ENCODE data around the gene APBB2. TPM values are rescaled to one million over a fixed set of nuclear protein-coding genes. Genes with fewer than 3 reads are reported as not detected.

Gene APBB2
- total and polyA plus RNA-seq, 3 donors from 2014 or later: 19.7 to 77.9 (median 59.8) TPM

- no peak for DNase-seq
- Histone ChIP-seq H3K36me3 (ENCODE audit: low read depth, missing control alignments) (no peaks in the 10 kb centered on the region), H3K27me3 (no peaks in the 10 kb centered on the region), H3K27ac (no peak overlapping the region), H3K4me1 (peaks cover 5% of the 10 kb centered on the region), H3K9me3 (no peaks in the 10 kb centered on the region), H3K4me3 (no peak overlapping the region)
- no peak for TF ChIP-seq CTCF (IDR thresholded peaks at IDR 0.05)
- WGBS, 2 donors: 52 to 70% methylated on average over 2 of the region's 2 CpGs
- intact Hi-C loops (cut with DNase I; ENCODE audit: low total_unique reads): no loop called here
Observed at GRCh38 chr4:41134581-41134980, 79.8 kb downstream of the APBB2 start.

GRCh38 chr4:41133454-41134018, 80.8 kb downstream of the APBB2 start:
- H3K36me3 ChIP-seq (ENCODE audit: low read depth, missing control alignments): no peaks in the 10 kb centered on the region
- H3K27ac ChIP-seq: no peak overlapping the region
- H3K27me3 ChIP-seq: no peaks in the 10 kb centered on the region
- intact Hi-C loops (cut with DNase I; ENCODE audit: low total_unique reads): no loop called here
- H3K4me1 ChIP-seq: peaks cover 5% of the 10 kb centered on the region
- TF ChIP-seq POLR2A (IDR thresholded peaks at IDR 0.05) (no peak), CTCF (IDR thresholded peaks at IDR 0.05) (no peak)
- no peak overlapping the region for H3K4me3 ChIP-seq
- H3K9me3 ChIP-seq: no peaks in the 10 kb centered on the region
- no peak for DNase-seq
- 72 to 85% methylated on average over 3 of the region's 3 CpGs for WGBS, 2 donors

- 75 to 84% methylated on average over 2 of the region's 2 CpGs for WGBS, 2 donors
- Histone ChIP-seq H3K36me3 (ENCODE audit: low read depth, missing control alignments) (no peaks in the 10 kb centered on the region), H3K27ac (no peak overlapping the region), H3K27me3 (no peaks in the 10 kb centered on the region), H3K4me1 (peaks cover 5% of the 10 kb centered on the region), H3K9me3 (no peaks in the 10 kb centered on the region), H3K4me3 (no peak overlapping the region)
- TF ChIP-seq POLR2A (IDR thresholded peaks at IDR 0.05) (no peak), CTCF (IDR thresholded peaks at IDR 0.05) (no peak)
- intact Hi-C loops (cut with DNase I; ENCODE audit: low total_unique reads): no loop called here
- DNase-seq: no peak
Observed at GRCh38 chr4:41132055-41132683, 82.2 kb downstream of the APBB2 start.

- 68% methylated on average over 6 of the region's 6 CpGs for WGBS, 2 donors
- Histone ChIP-seq H3K4me3 (no peak overlapping the region), H3K4me1 (peaks cover 7% of the 10 kb centered on the region), H3K36me3 (ENCODE audit: low read depth, missing control alignments) (no peaks in the 10 kb centered on the region), H3K9me3 (no peaks in the 10 kb centered on the region), H3K27ac (no peak overlapping the region), H3K27me3 (no peaks in the 10 kb centered on the region)
- no peak for DNase-seq
- intact Hi-C loops (cut with DNase I; ENCODE audit: low total_unique reads): no loop called here
- no peak for TF ChIP-seq POLR2A (IDR thresholded peaks at IDR 0.05)
- no peak for TF ChIP-seq CTCF (IDR thresholded peaks at IDR 0.05)
Observed at GRCh38 chr4:41129936-41130440, 84.4 kb downstream of the APBB2 start.
